HG02852 (cell line): ENCODE data around the gene ZFAND2A.
"Not testable (repeated sequence)": the region's sequence is repeated elsewhere in the genome, so short reads cannot be mapped to it uniquely, and the experiment has no call there.

Experiments used
- ATAC-seq: cut with Tn5 transposase; IDR thresholded peaks from one replicate; pipeline ENCODE4 v1.9.1; 2021; ENCODE audit warnings: mild to moderate bottlenecking, moderate library complexity; ENCODE audit not compliant: unreplicated experiment

The ZFAND2A gene

GRCh38 chr7:1127001-1127400 is 33.0 kb downstream of the ZFAND2A start:
- no peak for ATAC-seq

GRCh38 chr7:1125603-1125969 is 34.4 kb downstream of the ZFAND2A start:
- ATAC-seq = no peak

DNA sequence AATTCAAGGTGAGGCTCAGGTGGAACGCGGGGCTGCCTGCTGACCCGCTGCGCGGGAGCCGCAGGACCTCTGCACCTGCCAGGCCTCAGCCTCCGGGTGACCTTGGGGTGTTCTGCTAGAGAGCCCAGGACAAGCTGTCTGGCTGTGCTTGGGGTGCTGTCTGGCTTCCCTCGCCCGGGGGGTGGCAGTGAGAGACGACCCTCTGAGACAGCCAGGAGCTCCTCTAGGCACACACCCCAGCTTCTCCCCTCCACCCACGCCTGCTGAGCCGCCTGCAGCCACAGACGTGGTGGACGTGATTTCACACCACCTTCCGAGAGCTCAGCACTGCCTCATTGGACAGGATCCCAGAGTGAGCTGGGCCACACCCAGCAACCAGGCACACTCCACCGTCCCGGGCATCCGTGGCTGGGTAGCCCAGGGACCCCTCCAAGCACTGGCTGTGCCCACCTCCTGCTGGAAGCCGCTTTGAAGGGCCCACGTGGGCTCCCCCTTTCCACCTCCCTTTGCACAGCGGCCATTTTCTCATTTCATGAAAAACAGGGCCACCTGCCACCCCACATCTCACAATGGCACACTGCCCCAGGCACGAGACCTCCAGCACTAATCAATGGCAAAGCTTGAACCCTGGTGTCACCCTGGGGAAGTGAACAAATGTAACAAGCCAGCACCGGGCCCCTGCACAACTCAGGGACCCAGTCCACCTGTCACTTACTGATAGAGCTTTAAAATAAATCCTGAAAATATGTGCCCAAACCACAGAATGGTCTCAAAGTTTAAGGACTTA is 35.0 kb downstream of the ZFAND2A start:
- ATAC-seq = no peak

DNA sequence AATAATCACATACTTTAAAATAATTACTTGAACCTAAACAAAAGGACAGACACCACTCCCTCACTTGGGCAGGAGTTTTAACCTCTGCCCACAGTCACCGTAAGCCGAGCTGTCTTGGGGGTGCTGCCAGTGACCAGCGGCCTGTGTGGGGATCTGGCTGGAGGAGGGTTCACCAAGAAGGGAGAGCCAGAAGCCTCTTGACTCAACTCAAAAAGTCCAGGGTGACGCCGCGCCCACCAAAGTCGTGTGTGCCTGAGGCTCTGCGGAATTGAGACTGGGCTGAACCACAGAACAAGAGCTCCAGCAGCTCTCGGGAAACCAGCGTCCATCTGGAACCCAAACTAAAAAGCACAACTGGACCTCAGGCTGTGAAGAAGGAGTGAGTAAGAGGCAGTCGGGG is 35.8 kb downstream of the ZFAND2A start:
- no peak for ATAC-seq

DNA sequence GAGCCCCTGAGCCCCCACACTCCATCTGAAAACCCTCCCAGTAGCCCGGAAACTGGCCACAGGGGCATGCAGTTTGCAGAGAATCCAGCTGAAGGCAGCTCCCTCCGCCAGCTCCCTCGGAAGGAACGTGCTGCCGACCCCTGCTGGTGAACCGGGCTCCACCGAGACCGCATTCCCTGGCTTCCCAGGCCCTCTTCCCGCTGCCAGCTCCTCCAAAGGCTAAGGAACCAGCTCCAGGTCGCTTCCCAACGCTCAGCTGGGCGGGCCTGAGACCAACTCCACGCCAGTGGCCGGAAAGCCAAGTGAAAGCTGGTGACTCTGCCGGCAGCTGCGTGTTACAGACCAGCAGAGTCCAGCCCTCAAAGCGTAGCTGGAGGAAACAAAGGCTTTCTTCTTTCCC is 36.3 kb downstream of the ZFAND2A start:
- ATAC-seq = no peak

GRCh38 chr7:1122832-1123501 is 37.0 kb downstream of the ZFAND2A start:
- ATAC-seq = no peak

- no peak for ATAC-seq
Observed at GRCh38 chr7:1121886-1122831, 37.8 kb downstream of the ZFAND2A start.

GRCh38 chr7:1121476-1121875 is 38.5 kb downstream of the ZFAND2A start:
- ATAC-seq = no peak

DNA sequence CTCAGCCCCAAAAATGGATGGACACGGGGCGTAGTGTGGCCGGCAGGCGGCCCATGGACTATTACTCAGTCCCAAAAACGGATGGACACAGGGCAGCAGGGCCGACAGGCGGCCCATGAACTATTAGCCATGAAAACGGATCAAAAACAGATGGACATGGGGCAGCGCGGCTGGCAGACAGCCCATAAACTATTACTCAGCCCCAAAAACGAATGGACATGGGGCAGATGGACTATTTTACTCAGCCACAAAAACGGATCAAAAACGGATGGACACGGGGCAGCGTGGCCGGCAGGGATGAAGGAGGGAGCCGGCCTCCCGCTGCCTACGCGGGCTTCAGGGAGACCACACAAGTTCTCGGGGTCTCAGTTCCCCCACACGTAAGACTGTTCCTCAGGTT is 39.2 kb downstream of the ZFAND2A start:
- ATAC-seq = no peak

GRCh38 chr7:1119201-1119600 is 40.8 kb downstream of the ZFAND2A start:
- no peak for ATAC-seq

DNA sequence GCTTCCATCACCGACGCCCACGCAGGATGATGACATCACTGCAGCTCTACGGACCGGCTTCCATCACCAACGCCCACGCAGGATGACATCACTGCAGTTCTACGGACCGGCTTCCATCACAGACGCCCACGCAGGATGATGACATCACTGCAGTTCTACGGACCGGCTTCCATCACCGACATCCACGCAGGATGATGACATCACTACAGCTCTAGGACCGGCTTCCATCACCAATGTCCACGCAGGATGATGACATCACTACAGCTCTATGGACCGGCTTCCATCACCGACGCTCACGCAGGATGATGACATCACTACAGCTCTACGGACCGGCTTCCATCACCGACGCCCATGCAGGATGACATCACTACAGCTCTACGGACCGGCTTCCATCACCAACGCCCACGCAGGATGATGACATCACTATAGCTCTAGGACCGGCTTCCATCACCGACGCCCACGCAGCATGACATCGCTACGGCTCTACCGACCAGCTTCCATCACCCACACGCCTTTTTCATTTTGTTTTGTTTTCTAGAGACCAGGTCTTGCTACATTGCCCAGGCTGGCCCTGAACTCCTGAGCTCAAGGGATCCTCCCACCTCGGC is 42.6 kb downstream of the ZFAND2A start:
- no peak for ATAC-seq

GRCh38 chr7:1116383-1117008 is 43.5 kb downstream of the ZFAND2A start:
- ATAC-seq = not testable (repeated sequence)

DNA sequence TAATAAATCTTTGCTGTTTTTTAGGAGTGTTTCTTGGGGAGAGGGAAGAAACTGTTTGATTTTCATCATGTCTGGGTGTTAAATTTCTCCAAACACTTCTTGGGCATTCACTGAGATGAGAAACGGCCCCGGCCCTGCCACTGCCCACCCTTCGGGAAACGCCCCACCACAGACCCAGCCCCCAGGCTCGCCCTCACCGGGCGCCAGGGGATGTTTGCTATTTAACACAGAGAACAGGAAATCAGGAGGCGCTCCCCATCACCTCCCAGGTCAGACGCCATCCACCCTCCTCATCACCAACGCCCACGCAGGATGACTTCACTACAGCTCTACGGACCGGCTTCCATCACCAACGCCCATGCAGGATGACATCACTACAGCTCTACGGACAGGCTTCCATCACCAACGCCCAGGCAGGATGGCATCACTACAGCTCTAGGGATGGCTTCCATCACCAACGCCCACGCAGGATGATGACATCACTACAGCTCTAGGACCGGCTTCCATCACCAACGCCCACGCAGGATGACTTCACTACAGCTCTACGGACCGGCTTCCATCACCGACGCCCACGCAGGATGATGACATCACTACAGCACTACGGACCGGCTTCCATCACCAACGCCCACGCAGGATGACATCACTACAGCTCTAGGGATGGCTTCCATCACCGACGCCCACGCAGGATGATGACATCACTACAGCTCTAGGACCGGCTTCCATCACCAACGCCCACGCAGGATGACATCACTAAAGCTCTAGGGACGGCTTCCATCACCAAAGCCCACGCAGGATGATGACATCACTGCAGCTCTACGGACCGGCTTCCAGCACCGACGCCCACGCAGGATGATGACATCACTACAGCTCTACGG is 44.6 kb downstream of the ZFAND2A start:
- not testable (repeated sequence) for ATAC-seq

DNA sequence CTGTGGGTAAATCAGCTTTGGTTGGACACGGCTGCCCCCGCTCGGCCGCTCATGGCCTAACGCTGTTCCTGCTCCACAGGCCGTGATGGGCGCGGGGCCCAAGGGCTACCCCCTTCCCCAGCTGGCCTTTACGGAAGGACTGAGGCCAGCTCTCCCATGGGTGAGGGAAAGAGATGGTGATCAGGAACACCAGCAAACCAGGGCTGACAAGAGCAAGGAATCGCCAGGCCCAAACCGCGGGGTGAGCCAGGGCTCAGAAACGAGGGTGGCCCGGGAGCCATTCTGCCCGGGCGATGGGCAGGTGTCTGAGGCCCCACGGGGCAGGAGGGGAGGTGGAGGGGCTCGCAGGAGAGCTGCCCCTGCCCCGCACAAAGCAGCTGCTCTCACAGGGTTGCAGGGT is 45.5 kb downstream of the ZFAND2A start:
- no peak for ATAC-seq

DNA sequence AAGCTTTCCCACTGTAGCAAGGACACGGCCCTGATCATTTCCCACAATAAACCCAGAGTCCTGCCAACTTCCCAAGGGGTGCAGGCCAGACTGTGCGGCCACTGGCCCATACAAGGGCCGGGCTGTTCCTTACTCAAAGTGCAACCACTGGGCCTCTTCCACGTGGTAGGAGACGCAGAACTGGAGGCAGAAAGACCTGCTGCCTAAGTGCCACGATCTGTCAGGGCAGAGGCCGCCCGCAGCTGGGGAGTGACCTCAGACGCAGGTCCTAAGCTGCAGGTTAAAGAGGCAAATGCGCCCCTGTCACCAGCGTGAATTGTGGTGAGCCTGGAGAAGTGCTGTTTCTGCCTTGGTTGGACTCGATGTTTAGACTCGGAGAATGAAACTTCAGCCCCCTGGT is 45.9 kb downstream of the ZFAND2A start:
- ATAC-seq = no peak

DNA sequence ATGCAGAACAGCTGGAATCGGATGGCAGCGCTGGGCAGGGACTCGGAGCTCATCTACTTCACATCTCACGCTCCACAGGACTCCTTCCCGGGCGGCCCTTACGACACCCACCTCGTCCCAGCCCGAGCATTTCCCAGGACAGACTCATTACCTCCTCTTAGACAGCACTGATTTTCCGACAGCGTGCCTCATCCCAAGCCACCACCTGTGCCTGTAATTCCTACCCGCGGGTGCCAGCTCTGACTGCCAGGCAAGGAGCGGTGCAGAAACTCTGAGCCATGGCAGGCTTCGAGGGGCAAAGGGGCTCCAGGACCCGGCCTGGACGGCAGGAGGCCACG is 46.5 kb downstream of the ZFAND2A start:
- no peak for ATAC-seq

GRCh38 chr7:1112625-1113547 is 47.1 kb downstream of the ZFAND2A start:
- no peak for ATAC-seq

GRCh38 chr7:1112109-1112508 is 47.9 kb downstream of the ZFAND2A start:
- ATAC-seq = no peak

- ATAC-seq = no peak
Observed at GRCh38 chr7:1111156-1111555, 48.8 kb downstream of the ZFAND2A start.
